Right ventricle myocardium inferior (tissue), 1 donor: ENCODE measurements around the gene CCND1. TPM values are rescaled to one million over a fixed set of nuclear protein-coding genes. Genes with fewer than 3 reads are reported as not detected.

Experiments
- ATAC-seq: fragments of 200-7000 bp; cut with Tn5 transposase; one replicate; pipeline ENCODE4 v1.9.1; 2020; ENCODE audit warnings: mild to moderate bottlenecking, moderate library complexity
- DNase-seq: peaks from one replicate; pipeline ENCODE4 v3.0.0; 2021; ENCODE audit errors: missing footprints
- intact Hi-C: fragments of 100-400 bp; cut with DNase I; formaldehyde crosslinking; loops from one replicate; pipeline ENCODE4 v1.11.0; 2022
- total RNA-seq: library from RNA; stranded (reverse); fragmentation: NEBNext Ultra II Directional; extraction: Animal tissue kit (Norgen Biotek cat#: 25700); gene quantifications from one replicate; pipeline ENCODE4 v1.2.1, GENCODE V29; 2021
- donor health status: DM: no; HTN: yes; CAD: no; lungs with severe emphysema.

CCND1 gene
- total RNA-seq, 1 donor from 2014 or later: 145 TPM

DNA sequence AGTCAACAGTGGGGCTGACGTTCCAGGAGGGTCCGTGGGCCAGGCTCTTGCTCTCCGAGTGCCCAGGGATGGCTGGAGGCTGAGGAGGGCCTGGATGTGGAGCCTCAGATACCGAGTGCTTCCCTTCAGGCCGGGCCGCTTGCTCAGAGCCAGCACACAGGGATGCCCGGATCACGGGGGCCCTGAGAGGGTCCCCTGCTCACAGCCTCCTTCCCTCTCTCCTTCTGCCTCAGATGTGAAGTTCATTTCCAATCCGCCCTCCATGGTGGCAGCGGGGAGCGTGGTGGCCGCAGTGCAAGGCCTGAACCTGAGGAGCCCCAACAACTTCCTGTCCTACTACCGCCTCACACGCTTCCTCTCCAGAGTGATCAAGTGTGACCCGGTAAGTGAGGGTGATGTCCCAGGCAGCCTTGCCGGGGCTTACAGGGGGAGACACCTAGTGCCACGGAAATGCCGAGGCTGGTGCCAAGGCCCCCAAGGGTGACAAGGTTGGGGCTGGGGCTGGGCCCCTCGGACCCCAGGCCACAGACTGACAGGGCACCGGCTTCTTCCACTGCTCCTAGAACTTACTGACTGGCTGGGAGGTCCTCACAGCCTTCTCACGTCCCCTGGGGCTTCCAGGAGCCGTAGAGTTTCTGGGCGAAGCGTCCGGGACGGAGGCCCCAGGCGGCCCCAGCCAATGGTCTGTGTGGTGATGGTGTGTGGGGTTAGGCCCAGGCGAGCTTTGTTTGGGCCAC is 7.0 kb downstream of the CCND1 start:
- DNase-seq: no peak
- intact Hi-C loops: no loop called here

DNA sequence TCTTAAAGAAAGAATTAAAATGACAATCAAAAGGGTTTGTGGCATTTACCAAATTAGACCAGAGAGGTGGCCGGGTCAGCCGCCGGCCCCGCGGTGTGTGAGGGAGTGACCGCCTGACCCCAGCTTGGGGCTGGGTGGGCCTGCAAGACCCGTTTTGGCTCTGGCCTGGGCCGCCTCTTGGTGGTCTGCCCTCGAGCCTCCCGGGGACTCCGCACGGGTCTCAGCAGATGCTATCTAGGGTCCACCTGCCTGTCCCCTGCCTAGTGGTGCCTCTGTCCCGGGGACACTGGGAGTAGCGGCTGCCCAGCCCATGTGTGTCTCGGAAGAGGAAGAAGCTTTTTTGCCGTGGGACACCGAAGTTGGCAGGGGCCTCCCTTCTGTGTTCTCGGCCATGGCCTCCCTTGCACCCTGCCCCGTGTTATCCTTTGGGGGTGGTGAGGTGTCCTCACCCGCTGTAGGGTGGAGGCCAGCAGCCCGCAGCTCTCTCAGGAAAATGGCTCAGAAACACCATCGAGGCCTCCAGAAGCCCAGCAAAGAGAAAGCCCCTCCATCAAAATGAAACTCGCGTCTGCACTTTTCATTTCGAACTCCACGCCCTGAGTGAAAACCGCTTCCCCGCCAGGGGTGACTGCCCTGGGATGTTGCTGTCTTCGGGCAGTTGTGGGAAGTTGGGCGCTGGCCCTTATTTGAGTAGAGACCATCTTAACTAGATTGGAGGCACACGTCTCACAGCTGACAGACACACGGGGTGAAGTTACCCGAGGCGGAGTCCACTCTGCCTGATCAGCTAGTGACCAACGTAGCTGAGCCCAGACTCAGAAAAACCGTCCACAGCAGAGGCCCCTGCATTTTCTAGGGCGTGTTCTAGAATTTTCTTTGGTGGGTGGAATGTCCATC is 8.0 kb downstream of the CCND1 start:
- DNase-seq: no peak
- ATAC-seq: no peak

More for the DNA sequence above, 7.0 kb downstream of the CCND1 start:
- no peak for ATAC-seq

DNA sequence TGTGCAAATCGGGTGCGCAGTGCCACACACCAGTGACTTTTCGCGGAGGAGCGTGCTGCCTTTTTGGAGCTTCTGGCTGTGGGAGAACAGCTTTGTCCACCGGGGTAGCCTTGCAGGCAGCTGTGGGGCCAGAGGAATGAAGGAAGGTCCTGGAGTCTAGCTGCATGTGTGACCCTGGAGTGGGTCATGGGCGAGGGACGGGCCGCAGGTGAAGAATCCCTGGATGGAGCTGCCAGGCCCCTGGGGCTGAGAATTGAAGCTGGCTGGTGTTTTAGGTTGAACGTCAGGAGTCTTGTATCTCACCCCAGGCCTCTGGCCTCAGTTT is 8.6 kb downstream of the CCND1 start:
- intact Hi-C loops: no loop called here
- DNase-seq (no peak), ATAC-seq (no peak)

More for the DNA sequence above, 8.0 kb downstream of the CCND1 start:
- intact Hi-C loops: no loop called here

DNA sequence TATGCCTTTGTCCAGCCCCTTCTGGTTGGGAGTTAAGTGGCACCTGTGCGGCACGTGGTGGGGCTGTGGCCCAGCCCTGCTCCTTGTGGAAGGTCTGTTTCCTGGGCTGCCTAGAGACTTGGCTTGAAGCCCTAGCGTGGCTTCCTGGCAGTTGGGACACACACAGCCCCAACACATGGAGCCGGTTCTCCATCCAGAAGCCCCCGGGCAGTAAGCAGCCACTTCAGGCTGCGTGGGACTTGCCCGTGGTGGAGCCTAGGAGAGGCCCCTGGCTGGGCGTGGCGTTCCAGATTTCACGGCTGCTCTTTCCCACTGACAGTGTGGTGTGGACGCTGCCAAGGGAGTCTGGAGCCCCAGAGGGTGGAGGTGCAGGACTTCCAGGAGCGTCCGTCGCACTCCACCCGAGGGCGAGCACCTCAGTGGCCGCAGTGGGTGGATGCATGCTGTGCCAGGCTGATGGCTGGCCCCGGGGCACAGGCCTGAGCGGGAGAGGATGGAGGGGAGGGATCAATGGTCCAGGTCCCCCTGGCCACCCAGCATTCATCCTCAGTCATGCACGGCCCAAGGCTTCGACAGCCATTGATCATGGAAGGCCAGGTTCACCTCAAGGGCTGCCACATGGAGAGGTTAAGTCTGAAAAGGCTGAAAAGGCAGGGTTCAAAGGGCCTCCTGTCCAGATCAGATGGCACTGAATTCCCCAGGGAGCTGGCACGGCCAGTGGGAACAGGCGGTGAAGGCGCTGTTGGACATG is 9.3 kb downstream of the CCND1 start:
- DNase-seq: no peak
- no peak for ATAC-seq
- intact Hi-C loops: no loop called here

DNA sequence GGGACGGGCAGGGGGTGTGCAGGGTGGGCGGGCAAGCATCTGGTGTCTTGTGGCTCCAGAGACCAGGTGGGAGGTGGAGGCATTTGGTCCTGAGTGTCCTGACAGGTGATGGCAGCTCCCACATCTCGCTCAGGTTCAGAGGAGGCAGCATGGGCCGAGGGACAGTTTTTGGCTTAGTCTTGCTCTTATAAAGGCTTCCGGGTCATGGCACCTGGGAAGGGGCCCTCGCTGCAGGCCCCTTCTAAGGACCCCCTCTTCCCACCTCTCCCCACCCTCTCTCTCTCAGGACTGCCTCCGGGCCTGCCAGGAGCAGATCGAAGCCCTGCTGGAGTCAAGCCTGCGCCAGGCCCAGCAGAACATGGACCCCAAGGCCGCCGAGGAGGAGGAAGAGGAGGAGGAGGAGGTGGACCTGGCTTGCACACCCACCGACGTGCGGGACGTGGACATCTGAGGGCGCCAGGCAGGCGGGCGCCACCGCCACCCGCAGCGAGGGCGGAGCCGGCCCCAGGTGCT is 9.9 kb downstream of the CCND1 start:
- DNase-seq: no peak
- intact Hi-C loops: no loop called here
- ATAC-seq: no peak

DNA sequence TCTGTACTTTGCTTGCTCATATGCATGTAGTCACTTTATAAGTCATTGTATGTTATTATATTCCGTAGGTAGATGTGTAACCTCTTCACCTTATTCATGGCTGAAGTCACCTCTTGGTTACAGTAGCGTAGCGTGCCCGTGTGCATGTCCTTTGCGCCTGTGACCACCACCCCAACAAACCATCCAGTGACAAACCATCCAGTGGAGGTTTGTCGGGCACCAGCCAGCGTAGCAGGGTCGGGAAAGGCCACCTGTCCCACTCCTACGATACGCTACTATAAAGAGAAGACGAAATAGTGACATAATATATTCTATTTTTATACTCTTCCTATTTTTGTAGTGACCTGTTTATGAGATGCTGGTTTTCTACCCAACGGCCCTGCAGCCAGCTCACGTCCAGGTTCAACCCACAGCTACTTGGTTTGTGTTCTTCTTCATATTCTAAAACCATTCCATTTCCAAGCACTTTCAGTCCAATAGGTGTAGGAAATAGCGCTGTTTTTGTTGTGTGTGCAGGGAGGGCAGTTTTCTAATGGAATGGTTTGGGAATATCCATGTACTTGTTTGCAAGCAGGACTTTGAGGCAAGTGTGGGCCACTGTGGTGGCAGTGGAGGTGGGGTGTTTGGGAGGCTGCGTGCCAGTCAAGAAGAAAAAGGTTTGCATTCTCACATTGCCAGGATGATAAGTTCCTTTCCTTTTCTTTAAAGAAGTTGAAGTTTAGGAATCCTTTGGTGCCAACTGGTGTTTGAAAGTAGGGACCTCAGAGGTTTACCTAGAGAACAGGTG is 11.1 kb downstream of the CCND1 start:
- intact Hi-C loops: no loop called here
- ATAC-seq (no peak), DNase-seq (peak; percentile 5)

DNA sequence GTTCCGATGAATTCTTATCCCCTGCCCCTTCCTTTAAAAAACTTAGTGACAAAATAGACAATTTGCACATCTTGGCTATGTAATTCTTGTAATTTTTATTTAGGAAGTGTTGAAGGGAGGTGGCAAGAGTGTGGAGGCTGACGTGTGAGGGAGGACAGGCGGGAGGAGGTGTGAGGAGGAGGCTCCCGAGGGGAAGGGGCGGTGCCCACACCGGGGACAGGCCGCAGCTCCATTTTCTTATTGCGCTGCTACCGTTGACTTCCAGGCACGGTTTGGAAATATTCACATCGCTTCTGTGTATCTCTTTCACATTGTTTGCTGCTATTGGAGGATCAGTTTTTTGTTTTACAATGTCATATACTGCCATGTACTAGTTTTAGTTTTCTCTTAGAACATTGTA is 12.0 kb downstream of the CCND1 start:
- ATAC-seq (no peak), DNase-seq (no peak)
- intact Hi-C loops: no loop called here

DNA sequence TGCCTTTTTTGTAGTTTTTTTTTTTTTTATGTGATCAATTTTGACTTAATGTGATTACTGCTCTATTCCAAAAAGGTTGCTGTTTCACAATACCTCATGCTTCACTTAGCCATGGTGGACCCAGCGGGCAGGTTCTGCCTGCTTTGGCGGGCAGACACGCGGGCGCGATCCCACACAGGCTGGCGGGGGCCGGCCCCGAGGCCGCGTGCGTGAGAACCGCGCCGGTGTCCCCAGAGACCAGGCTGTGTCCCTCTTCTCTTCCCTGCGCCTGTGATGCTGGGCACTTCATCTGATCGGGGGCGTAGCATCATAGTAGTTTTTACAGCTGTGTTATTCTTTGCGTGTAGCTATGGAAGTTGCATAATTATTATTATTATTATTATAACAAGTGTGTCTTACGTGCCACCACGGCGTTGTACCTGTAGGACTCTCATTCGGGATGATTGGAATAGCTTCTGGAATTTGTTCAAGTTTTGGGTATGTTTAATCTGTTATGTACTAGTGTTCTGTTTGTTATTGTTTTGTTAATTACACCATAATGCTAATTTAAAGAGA is 12.5 kb downstream of the CCND1 start:
- DNase-seq: no peak
- intact Hi-C loops: no loop called here
- ATAC-seq: no peak

DNA sequence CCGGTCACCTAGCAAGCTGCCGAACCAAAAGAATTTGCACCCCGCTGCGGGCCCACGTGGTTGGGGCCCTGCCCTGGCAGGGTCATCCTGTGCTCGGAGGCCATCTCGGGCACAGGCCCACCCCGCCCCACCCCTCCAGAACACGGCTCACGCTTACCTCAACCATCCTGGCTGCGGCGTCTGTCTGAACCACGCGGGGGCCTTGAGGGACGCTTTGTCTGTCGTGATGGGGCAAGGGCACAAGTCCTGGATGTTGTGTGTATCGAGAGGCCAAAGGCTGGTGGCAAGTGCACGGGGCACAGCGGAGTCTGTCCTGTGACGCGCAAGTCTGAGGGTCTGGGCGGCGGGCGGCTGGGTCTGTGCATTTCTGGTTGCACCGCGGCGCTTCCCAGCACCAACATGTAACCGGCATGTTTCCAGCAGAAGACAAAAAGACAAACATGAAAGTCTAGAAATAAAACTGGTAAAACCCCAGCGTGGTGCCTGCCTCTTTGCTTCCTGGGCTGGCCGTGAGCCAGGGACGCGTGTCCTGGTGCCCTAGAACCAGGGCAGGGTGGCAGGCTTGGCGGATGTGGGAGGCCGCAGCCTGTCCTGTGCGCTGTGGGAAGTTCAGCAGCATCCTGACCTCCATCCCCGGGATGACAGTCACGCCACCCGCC is 13.2 kb downstream of the CCND1 start:
- intact Hi-C loops: no loop called here
- DNase-seq (no peak), ATAC-seq (no peak)

DNA sequence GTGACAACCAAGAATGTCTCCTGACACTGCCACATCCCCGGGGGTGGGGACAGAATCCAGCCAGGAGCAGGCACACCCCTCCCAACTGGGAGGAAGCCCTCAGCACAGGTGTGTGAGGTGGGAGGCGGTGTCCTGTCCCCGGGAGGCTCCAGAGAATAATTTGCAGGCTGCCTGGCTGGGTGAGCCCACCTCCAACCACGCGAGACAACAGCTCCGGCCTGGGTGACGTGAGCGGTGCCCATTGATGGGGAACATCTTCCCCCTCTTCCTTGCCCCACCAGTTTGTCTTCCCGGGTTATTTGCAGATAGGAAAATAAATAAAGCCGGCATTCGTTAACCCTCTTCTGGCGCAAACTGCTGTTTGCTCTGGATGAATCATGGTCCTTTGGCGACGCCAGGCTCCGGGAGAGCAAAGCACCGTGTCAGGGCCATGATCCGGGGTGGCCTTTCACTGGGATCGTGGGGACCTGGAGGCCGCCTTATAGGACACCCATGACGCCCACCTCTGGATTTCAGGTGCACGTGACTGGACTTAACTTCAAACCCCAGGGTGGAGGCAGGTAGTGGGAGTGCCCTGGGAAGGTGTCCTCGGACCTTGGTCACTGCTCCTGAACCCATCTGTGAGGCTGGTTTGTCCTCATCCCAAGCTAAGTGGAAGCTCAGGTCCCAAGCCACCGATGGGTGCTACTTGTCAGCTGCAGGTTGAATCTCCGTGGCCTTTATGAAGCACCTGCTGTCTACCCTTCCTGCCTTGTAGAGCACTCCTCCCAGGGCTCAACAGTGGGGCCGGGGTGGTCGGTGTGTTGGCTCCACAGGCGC is 13.9 kb downstream of the CCND1 start:
- intact Hi-C loops: no loop called here
- ATAC-seq (no peak), DNase-seq (no peak)

DNA sequence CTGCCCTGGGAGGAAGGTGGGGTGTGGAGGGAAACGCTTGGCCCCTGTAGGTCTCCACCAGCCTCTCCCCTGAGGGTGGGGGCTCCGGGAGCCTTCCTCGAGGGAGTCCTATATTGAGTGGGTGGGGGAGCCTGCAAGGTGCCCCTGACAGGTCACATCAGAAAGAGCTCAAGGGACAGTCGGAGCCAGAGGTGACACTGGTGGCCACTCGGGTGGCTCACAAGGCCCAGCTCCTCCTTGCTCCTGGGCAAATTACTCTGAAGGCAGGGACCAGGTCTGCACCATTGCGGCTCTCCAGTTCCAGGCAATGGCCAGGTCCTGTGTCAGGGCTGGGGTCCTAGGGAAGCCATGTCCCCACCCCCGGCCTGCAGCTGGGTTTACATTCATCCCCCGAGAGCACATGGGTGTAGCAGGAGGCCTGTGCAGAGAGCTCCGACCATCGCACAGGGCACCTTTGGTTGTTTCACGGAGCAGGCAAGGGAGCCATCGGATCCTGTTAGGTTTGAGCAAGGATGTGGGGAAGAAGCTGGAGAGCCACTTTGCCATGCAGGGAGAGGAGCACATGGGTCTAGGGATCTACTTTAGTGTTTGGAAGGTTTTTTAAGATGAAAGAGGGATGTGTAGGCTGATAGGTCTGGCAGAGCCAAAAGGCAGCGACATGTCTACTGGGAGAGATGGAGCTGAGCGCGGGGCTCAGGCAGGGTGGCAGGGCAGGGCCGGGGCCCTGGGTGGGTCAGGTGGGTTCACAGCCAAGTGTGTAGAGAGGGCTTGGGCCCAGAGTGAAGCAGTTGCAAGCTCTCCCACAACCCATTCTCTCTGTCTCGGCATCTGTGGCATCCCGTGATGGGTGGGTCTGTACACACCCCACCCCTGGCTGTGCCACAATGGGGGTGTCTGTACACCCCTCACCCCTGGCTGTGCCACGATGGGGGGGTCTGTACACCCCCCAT is 14.8 kb downstream of the CCND1 start:
- intact Hi-C loops: no loop called here
- ATAC-seq: no peak
- DNase-seq: no peak

DNA sequence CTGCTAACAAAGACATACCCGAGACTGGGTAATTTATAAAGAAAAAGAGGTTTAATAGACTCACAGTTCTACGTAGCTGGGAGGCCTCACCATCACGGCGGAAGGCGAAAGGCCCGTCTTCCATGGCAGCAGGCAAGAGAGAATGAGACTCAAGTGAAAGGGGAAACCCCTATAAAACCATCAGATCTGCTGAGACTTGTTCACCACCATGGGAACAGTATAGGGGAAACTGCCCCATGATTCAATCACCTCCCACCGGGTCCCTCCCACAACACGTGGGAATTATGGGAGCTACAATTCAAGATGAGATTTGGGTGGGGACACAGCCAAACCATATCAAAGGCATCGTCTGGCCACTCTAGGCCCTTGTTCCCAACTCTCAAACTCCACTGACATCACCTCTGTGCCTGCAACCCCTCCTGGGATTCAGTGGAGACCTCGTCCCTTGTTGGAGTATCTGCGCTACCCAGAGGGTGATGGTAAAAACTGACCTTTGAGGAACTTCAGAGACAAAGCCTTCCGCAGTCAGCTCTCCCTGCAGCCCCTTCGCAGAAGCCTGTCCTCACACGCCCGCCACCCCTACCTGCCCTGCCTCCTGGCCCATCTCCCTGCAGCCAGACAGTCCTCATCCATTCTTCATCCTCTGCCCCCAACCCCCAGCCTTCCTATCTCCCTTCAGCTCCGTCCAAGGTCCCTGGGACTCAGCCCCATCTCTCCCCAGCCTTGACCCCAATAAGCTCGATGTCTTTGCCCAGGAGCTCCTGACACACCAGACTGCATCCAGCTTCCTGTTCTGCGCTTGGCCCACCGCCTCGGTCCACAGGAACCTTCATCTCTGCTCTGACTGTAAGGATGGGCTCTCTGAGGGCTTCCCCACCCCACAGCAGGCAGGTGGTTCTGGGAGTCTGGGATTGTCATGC is 15.8 kb downstream of the CCND1 start:
- ATAC-seq: no peak
- DNase-seq: no peak
- intact Hi-C loops: no loop called here

DNA sequence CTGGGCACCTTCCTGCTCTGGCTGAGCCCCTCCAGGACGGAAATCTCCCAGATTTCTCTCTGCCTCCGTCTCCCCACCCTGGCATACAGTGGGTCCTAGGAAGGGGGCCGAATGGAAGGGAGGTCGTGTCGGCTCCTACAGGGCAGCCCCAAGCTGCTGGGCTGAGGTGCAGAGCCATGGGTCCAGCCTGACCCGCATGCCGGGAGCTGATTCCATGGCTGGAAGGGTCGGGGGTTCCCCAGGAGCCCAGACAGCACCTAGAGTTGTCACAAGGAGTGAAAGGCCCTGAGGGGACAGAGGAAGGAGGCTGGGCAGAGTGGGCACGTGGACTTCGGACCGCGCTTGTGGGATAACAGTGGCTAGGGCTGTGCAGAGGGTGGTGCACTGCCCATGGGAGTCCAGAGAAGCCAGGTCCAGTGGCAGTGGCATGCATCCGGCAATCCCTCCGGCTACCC is 16.5 kb downstream of the CCND1 start:
- intact Hi-C loops: no loop called here
- ATAC-seq (no peak), DNase-seq (peak; percentile 30)

DNA sequence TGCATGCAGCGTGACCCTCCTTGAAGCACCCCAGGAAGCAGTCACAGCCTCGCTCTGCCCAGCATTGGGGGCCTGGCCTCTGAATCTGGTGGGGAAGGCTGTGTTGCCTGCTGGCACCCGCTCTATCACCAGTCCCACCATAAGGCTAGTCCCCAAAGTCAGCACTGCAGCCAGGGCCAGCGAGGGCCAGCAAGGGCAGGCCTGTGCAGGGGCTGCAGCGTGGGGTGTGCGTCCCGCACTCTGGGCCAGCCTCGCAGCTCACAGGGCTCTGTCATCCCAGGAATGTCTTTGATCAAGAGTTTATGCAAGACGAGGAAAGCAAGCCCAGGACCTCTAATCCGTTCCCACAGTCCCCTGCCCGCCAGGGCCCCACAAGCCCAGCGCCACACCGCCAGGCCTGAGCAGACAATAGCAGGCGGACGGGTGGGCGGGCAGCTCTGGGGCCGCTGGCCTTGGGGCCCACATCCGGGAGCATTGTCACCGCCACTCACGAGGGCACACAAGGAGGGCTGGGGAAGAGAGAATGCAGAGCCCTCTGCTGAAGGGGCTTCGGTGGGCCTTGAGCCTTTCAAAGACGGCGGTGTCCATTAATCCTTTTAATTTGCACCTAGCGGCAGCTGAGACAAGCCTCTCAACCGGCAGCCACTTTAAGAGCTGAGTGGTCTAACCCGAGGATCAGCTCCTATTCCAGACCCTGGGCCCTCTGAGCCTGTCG is 17.1 kb downstream of the CCND1 start:
- intact Hi-C loops: no loop called here
- DNase-seq (peak; percentile 42), ATAC-seq (no peak)
